ACHN (cell line): Measurements from ENCODE around the gene FLAD1.
"Not testable (repeated sequence)": the region's sequence is repeated elsewhere in the genome, so short reads cannot be mapped to it uniquely, and the experiment has no call there.

Experiments
- DNase-seq: peaks from one replicate; pipeline ENCODE4 v3.0.0-alpha.2; 2015
- in situ Hi-C: cut with HindIII; loops from 2 replicates; pipeline ENCODE4 v1.10.0; 2017; ENCODE audit warnings: low sequenced_read_pairs, low pct_ligation_motif_present, low pct_unique_long_range_greater_than_20kb

Gene FLAD1

GRCh38 chr1:154978360-154978759 is 4.8 kb upstream of the FLAD1 start:
- in situ Hi-C loops = no loop called here

DNA sequence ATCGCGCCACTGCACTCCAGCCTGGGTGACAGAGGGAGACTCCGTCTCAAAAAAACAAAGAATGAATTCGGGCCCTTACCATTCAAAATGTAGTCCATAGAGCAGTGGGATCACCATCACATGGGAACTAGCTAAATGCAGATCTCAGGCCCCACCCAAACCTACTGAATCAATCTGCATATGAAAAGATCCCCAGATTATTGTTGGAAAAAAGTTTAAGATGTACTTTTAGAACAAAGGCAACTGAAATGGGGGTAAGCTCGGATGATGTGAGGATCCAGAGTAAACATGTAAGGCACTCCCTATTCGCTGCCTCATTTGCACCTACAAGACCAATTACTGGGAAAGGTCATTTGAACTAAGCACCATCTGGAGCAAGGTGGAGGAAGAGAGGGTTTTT is 803 bp upstream of the FLAD1 start:
- no peak for DNase-seq
- in situ Hi-C loops = no loop called here

More at GRCh38 chr1:154978360-154978759, 4.8 kb upstream of the FLAD1 start:
- no peak for DNase-seq

DNA sequence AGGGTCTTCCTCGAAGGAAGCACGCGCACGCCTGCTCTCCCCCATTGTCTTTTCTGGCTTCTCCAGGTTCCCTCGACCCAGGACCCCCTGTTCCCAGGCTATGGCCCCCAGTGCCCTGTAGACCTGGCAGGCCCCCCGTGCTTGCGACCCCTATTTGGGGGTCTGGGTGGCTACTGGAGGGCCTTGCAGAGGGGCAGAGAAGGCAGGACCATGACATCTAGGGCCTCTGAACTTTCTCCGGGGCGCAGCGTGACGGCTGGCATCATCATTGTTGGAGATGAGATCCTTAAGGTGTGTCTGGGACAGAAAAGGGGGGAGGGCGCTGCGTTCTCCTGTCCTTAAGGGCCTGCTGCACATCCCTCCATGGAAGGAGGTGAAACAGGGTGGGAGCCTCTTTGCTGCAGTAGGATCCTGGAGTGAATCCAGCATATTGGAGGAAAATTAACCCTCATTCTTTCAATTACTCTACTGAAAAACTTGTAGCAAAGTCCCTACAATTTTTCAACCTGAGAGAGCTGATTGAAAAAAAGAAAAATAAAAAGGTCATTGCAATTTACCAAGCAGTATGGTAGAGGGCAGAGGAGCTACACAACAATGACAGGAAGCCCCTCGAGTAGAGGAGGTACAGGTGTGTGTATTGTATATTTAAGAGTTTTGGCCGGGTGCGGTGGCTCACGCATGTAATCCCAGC is 777 bp downstream of the FLAD1 start:
- in situ Hi-C loops = no loop called here
- DNase-seq = no peak

GRCh38 chr1:154986736-154987135 is 3.6 kb downstream of the FLAD1 start:
- DNase-seq, in situ Hi-C loops: not testable (repeated sequence)

GRCh38 chr1:154987326-154987725 is 4.2 kb downstream of the FLAD1 start:
- in situ Hi-C loops = no loop called here

GRCh38 chr1:154988058-154988954 is 5.2 kb downstream of the FLAD1 start:
- in situ Hi-C loops = no loop called here
- no peak for DNase-seq

More at GRCh38 chr1:154987326-154987725, 4.2 kb downstream of the FLAD1 start:
- no peak for DNase-seq

GRCh38 chr1:154989195-154989860 is 6.2 kb downstream of the FLAD1 start:
- DNase-seq = no peak
- in situ Hi-C loops = no loop called here

DNA sequence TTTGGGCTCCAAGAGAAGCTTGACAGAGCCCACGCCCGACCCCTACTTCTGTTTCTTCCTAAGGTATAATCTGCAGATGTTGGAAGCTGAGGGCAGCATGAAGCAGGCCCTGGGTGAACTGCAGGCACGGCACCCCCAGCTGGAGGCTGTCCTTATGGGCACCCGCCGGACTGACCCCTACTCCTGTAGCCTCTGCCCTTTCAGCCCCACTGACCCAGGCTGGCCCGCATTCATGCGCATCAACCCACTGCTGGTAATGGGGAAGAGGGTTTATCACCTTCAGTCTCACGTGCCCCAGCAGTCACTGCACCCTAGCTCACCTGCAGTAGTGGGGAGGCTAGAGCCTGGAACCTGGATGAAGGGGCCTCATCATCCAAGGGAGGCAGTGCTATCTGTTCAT is 7.1 kb downstream of the FLAD1 start:
- no peak for DNase-seq
- in situ Hi-C loops = no loop called here

DNA sequence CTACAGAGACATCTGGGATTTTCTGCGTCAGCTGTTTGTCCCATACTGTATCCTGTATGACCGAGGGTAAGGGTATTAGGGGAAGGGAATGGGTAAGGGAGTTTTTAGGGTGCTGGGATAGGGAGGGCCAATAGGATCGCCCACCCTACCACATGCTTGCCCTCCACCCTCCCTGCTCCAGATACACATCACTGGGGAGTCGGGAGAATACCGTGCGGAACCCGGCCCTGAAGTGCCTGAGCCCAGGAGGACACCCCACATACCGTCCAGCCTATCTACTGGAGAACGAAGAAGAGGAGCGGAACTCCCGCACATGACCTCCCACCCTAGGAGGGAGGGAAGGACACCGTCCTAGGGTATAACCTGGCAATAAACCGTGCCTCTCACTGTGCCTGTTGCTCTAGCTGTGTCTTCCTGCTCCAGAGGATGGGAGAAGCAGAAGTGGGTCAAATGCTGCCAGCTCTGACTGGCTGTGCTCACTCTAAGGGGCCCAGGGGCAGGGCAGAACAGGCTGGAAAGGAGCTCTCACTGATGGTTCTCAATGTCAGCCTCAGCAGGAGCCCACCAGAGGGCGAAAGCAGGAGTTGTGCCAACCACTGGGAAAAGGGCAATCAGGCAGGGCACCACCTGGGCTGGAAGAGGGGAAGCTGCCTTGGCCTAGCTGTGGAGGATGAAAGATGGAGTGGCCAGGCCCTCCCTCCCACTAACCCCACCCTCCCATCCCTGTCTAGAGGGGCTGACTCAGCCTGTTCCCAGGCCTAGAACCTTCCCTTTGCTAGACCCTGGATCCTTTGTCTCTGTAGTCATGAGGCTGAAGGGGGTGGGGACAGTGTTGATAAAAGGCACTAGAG is 9.8 kb downstream of the FLAD1 start:
- DNase-seq = peak; percentile 57
- in situ Hi-C loops = no loop called here

DNA sequence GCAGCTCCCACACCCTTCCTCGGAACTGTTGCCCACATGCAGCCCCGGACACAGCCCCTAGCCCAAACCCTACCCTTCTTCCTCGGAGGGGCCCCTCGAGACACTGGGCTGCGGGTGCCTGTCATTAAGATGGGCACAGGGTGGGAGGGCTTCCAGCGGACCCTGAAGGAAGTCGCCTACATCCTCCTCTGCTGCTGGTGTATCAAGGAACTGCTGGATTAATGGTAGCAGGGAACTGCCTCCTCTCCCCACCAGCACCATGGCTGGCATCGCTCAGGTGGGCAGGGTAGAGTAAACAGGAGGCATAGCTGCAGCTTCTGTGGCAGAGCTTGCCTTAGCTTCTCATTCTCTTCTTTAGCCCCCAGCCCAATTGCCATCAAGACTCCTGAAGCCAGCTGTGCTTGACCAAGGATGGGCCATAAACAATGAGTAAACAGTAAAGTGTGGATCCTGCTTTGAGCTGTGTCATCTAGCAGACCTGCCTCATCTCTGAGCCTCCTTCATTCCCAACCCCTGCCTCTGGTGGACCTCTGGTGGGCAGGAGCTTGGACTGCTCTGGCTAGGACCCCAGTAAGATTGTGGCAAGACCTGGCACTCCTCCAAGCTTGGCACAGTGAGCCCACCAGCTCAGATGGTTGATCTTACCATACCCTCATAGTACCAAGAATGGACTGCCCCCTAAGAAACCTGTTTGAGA is 10.6 kb downstream of the FLAD1 start, which contains the start of gene LENEP:
LENEP (plus strand) TSS at position 15 of the 697 bp plus-strand sequence; CDS start at position 37, 22 bp downstream.
- DNase-seq = no peak
- in situ Hi-C loops = no loop called here

DNA sequence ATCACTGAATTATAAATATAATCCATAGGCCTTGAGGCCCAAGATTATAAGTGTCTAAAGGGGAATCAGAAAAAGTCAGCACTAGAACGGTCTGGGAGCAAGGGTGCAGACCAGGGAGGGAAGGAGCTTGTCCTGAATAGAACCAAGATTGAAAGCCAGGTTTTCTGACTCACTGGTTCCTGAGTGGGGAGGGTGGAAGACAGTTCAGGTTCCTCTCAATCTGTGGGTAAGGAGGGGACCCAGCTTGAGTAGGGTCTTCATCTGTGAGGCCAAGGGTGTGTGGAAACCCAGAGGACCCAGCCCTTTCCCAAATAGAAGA is 11.1 kb downstream of the FLAD1 start:
- DNase-seq = no peak
- in situ Hi-C loops = no loop called here

DNA sequence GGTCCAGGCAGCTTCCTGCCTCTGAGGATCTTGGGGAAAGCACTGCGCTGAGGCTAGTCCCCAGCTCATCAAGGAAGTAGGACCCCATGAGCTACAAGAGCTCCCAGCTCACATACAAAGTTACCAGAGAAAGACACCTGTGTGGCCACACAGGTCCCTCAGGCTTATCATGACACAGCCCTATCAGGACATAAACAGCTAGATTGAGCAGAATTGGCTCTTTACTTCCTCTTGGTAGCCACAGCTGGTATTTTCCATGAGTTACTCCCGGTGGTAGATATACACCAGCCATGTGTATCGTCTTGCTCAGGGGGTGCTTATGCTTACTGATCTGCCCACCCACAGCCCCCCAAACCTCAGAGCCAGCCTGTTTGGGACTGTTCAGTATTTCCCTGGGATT is 11.4 kb downstream of the FLAD1 start:
- in situ Hi-C loops = no loop called here
- no peak for DNase-seq

GRCh38 chr1:154995301-154995983 is 12.3 kb downstream of the FLAD1 start:
- DNase-seq = peak; percentile 83
- in situ Hi-C loops = not testable (repeated sequence)

DNA sequence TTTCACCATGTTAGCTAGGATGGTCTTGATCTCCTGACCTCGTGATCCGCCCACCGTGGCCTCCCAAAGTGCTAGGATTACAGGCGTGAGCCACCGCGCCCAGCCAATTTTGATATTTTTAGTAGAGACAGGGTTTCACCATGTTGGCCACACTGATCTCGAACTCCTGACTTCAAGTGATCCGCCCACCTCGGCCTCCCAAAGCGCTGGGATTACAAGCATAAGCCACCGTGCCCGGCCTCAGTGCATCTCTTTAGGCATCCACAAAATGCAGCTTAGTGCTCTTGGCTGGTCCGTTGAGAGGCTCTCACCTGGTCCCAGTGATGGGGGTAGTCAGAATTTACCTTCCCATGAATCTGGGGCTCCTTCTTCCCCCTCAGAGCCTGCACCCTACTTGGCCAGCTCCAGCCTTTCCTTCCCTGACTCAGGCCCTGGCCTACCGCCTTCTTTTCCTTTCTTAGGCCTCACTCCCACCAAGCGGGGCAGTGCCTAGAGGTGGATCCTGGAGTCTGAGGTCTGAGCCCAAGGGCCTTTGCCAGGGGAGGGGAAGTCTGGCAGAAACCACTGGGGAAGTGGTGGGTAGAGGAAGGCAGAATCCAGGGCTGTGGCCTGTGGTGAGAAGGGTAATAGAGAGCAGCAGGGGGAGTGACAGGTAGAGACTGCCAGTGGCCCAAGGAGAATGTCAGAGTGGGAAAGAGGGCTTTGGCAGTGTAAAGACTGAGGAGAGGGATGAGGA is 14.0 kb downstream of the FLAD1 start:
- in situ Hi-C loops = no loop called here

GRCh38 chr1:154998201-154998780 is 15.1 kb downstream of the FLAD1 start:
- in situ Hi-C loops = no loop called here
- no peak for DNase-seq

More for the DNA sequence above, 14.0 kb downstream of the FLAD1 start:
- no peak for DNase-seq

DNA sequence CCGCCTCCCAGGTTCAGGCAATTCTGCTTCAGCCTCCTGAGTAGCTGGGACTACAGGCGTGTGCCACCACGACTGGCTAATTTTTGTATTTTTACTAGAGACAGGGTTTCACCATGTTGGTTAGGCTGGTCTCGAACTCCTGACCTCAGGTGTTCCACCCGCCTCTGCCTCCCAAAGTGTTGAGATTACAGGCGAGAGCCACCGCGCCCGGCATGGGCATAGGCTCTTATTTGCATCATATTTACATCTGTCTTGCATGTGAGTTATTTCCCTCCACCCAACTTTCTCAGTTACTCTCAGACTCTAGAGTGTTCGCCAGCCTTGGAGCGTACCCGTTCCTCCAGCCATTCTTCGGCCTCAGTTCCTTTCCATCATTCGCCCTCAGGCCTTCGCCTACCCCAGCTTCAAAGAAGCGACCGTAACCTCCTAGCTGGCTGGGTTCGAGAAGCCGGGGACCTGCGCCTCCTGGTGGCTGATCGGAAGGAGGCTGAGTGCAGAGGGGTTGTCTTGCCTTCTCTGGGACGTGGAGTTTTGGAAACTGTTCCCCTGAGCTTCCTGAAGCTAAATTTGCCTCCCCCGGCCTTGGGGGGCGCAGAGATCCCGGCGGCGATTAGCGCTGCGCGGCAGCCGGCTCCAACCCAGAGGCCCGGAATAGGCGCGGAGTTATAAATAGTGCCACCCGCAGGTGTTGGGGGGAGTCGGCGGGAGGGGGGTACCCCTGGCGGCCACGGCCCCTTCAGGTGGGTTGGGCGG is 15.8 kb downstream of the FLAD1 start:
- peak; percentile 76 for DNase-seq
- in situ Hi-C loops = no loop called here
